Kidney epithelial cell (primary cell): Measurements from ENCODE around the gene SSNA1. TPM values are rescaled to one million over a fixed set of nuclear protein-coding genes. Genes with fewer than 3 reads are reported as not detected.

Experiments used
- DNase-seq: peaks from one replicate; pipeline ENCODE4 v3.0.0-alpha.2; 2010; ENCODE audit warnings: low read depth
- H3K27me3 ChIP-seq: 2 replicates; pipeline ENCODE4 v1.6.0; 2011; ENCODE audit warnings: low read length; ENCODE audit not compliant: control insufficient read depth, insufficient read depth
- H3K36me3 ChIP-seq: 2 replicates; pipeline ENCODE4 v1.5.1; 2011; ENCODE audit warnings: low read length; ENCODE audit not compliant: control insufficient read depth, insufficient read depth
- H3K4me3 ChIP-seq: 2 replicates; pipeline ENCODE4 v1.5.1; 2011; ENCODE audit warnings: low read depth, mild to moderate bottlenecking, control low read depth, low read length
- CTCF ChIP-seq: IDR thresholded peaks from 2 replicates; pipeline ENCODE4 v1.5.1; 2011; ENCODE audit warnings: mild to moderate bottlenecking, moderate library complexity, low read length, control low read depth, inconsistent platforms; ENCODE audit not compliant: insufficient read depth, poor library complexity, severe bottlenecking
- total RNA-seq: library from RNA; depleted of rRNA; stranded (reverse); fragments of >200 nt; gene quantifications from 2 replicates; pipeline ENCODE4 v1.2.3, GENCODE V29; 2015

SSNA1 gene
- total RNA-seq, 1 donor from 2014 or later, result 95.1 TPM

DNA sequence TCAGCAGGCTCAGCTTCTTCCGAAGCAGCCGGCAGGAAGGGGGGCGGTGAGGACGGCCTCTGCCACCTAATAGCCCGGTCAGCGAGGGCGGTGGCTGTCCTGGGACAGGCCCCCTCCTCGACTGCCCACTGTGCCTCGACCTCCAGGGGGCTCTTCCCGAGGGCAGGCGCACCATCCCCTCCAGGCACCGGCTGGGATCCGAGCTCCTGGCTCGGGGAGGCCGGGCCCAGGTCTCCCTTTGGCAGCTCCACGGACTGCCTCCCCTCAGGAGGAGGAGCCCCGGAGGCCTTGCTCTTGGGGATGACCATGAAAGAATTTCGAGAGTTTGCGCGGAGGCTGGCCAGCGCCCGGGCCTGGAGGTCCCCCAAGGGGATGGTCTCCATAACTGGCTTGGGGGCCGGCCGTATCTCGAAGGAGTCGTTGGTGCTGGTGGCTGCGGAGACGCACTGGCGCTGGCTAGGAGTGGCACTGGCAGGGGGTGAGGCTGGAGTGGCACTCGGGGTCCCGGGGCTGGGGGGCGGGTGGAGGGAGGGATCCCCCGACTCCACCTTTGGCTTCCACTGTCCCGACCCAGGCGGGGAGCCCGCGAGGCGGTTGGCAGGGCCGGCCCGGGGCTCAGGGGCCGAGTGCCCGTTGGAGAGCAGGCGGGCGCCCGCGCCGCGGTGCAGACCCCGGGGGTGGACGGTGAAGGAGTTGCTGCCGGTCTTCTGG, 11.1 kb downstream of the SSNA1 start:
- H3K4me3 ChIP-seq, result peak overlapping the region; percentile 44
- no peaks in the 10 kb centered on the region for H3K36me3 ChIP-seq
- DNase-seq, result no peak
- no peak for TF ChIP-seq CTCF
- no peaks in the 10 kb centered on the region for H3K27me3 ChIP-seq

- no peaks in the 10 kb centered on the region for H3K36me3 ChIP-seq
- peak; percentile 93 for DNase-seq
- peak within 1 kb of the TSS; percentile 79 for H3K4me3 ChIP-seq
- H3K27me3 ChIP-seq, result no peaks in the 10 kb centered on the region
- no peak for TF ChIP-seq CTCF
Observed at GRCh38 chr9:137200311-137201204, 12.1 kb downstream of the SSNA1 start, which contains the start of gene TPRN. Gene TPRN (minus strand): TSS chr9:137200741. CDS start chr9:137200711, 30 bp downstream.

DNA sequence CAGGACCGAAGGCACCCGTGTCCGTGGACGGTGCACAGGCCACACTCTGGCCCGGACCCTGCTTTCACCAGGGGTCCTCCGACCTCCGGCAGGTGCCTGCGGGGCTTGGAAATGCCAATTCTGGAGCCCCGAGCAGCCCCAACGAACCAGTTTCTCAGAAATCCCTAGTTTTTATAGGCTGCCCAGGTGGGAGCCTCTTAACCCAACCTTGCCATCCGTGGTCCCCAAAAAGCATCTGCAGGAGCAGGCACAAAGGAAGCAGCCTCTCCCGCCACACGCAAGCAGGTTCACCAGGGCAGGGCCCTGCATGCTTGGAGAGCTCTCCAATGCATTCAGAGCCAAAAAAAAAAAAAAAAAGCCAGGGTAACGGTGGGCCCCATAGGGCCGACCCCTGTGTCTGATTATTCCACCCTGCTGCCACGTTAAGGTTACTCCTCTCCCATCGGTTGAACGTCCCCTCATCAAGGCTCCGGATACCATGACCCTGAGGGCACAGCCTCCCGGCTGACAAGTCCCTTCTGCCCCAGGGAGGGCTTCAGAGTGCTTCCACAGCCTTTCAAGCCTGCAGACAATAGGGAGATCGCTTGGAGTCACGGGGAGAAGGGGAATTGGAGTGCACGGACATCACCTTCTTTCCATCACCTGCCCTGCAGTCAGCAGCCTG, 12.9 kb downstream of the SSNA1 start:
- no peaks in the 10 kb centered on the region for H3K27me3 ChIP-seq
- no peak for TF ChIP-seq CTCF
- H3K4me3 ChIP-seq, result peak overlapping the region; percentile 79
- DNase-seq, result no peak
- no peaks in the 10 kb centered on the region for H3K36me3 ChIP-seq

DNA sequence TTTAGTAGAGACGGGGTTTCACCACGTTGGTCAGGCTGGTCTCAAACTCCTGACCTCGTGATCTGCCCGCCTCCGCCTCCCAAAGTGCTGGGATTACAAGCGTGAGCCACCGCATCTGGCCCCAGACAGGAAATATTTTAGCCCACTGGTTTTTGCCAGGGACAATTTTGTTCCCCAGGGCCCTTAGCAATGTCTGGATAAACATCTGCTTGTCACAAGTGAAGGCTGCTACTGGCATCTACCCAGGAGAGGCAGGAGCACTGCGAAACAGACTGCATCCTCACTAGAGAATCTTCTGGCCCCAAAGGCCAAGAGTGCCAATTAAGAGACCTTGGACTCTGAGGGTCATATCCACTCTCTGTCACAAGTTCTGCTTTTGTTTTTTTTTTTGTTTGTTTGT, 14.5 kb downstream of the SSNA1 start:
- DNase-seq, result no peak
- no peak for TF ChIP-seq CTCF
- Histone ChIP-seq H3K4me3 (no peak overlapping the region), H3K36me3 (no peaks in the 10 kb centered on the region), H3K27me3 (no peaks in the 10 kb centered on the region)

- TF ChIP-seq CTCF, result no peak
- no peak for DNase-seq
- Histone ChIP-seq H3K4me3 (peak overlapping the region; percentile 98), H3K27me3 (no peaks in the 10 kb centered on the region), H3K36me3 (no peaks in the 10 kb centered on the region)
Observed at GRCh38 chr9:137204731-137205125, 16.3 kb downstream of the SSNA1 start.
